ENCODE measurements around the gene UNC79. TPM values are rescaled to one million over a fixed set of nuclear protein-coding genes. Genes with fewer than 3 reads are reported as not detected.
A peak's percentile ranks its signal among the peaks of the same experiment; 100 is the strongest.

The UNC79 gene
- total and polyA plus RNA-seq, 8 donors, result 1.2 to 3.8 (median 1.7) TPM

DNA sequence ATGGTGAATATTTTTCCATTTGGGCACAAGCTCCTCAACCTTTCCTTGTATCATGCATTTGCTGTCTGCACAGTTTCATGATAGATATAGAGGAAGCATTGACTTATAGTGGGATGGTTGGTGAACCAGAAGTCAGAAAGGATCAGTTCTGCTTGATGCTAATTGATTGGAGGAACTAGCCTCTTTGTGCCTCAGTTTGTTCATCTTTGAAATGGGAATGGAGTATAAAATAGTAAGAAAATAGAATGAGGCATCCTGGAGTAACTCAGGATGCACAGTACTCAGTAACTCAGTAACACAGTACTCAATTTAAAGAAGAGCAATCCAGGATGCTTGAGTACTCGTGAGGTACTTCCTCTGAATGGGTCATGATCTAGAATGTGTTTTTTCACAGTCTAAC lies 109.5 kb downstream of the UNC79 start:
- 65 to 68% methylated on average over 1 of the region's 1 CpG for WGBS, 2 donors
- ATAC-seq, result no peak
- no peaks in the 10 kb centered on the region for H3K9me3 ChIP-seq
- no peak overlapping the region for H3K4me3 ChIP-seq
- no peak for FAIRE-seq
- TF ChIP-seq, protein P1, sequence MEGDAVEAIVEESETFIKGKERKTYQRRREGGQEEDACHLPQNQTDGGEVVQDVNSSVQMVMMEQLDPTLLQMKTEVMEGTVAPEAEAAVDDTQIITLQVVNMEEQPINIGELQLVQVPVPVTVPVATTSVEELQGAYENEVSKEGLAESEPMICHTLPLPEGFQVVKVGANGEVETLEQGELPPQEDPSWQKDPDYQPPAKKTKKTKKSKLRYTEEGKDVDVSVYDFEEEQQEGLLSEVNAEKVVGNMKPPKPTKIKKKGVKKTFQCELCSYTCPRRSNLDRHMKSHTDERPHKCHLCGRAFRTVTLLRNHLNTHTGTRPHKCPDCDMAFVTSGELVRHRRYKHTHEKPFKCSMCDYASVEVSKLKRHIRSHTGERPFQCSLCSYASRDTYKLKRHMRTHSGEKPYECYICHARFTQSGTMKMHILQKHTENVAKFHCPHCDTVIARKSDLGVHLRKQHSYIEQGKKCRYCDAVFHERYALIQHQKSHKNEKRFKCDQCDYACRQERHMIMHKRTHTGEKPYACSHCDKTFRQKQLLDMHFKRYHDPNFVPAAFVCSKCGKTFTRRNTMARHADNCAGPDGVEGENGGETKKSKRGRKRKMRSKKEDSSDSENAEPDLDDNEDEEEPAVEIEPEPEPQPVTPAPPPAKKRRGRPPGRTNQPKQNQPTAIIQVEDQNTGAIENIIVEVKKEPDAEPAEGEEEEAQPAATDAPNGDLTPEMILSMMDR (IDR thresholded peaks at IDR 0.05), result no peak
- intact Hi-C loops (cut with DNase I), result no loop called here
- H3K27ac ChIP-seq, result no peak overlapping the region
- H3K4me1 ChIP-seq, result no peaks in the 10 kb centered on the region
- DNase-seq, result no peak
- no peaks in the 10 kb centered on the region for H3K27me3 ChIP-seq
- no peaks in the 10 kb centered on the region for H3K36me3 ChIP-seq

DNA sequence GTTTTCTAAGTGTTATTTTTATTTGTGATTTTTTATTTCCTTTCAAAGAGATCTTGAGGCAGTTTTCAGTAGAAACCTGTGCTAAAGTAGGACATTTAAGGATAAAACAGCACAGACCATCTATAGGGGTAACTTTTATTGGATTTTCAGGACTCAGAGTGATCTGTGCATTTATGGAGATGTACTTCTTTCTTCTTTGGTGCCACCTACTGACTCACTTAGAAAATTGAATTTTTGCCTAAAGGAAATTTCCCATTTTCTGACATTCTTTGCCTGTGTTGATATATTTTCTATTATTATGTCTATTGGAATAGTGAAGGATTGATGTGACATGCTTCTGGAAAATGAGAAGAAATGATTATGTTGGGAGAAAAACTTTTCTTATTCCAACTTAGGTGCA lies 113.0 kb downstream of the UNC79 start:
- no peak overlapping the region for H3K27ac ChIP-seq
- DNase-seq, result no peak
- FAIRE-seq, result no peak
- H3K9me3 ChIP-seq, result no peaks in the 10 kb centered on the region
- TF ChIP-seq, protein P1 (IDR thresholded peaks at IDR 0.05), result peak in 1 of 4 donors; percentile 13
- ATAC-seq, result no peak
- no peak overlapping the region for H3K4me3 ChIP-seq
- intact Hi-C loops (cut with DNase I), result no loop called here
- no peaks in the 10 kb centered on the region for H3K4me1 ChIP-seq
- no peaks in the 10 kb centered on the region for H3K36me3 ChIP-seq
- H3K27me3 ChIP-seq, result no peaks in the 10 kb centered on the region

DNA sequence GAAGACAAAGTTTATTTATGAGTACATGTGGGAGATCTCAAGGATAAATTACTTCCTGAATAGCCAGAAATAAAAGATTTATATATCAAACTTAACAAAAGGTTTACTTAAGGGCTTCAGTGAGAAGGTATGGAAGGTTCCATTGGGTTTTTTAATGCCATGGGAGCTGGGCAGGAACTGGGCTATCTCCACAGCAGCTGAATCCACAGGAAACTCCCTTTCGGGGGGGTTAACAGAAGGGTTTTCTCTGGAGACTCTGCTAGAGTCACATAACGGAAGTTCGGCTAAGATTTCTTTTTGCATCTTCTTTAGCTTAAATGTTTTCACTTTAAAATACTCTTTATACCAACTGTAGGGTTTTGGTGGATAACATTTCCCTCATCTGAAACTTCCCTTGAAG lies 113.5 kb downstream of the UNC79 start:
- FAIRE-seq, result no peak
- 79 to 84% methylated on average over 3 of the region's 3 CpGs for WGBS, 2 donors
- Histone ChIP-seq H3K4me1 (no peaks in the 10 kb centered on the region), H3K4me3 (no peak overlapping the region), H3K27me3 (no peaks in the 10 kb centered on the region), H3K36me3 (no peaks in the 10 kb centered on the region), H3K27ac (no peak overlapping the region), H3K9me3 (no peaks in the 10 kb centered on the region)
- TF ChIP-seq, protein P1 (IDR thresholded peaks at IDR 0.05), result no peak
- intact Hi-C loops (cut with DNase I), result no loop called here
- ATAC-seq, result no peak
- no peak for DNase-seq

DNA sequence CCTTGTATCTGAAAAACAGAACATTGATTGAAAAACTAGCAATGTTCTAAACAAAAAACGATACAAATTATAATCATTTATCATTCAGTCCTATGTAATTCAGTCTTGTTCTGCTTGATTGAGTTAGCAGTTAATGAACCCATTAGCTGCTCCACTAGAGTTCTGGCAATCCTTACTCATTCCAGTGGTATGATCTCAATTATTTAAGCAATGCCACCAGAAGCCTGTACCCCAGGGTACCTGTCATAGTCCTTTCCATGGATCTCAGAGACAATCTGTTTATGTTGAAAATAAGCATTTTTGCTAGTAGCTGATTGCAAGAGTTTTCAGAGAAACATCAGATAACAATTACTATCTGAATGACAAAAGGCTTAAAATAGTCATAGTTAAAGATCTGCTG lies 115.9 kb downstream of the UNC79 start:
- Histone ChIP-seq H3K4me3 (no peak overlapping the region), H3K9me3 (no peaks in the 10 kb centered on the region), H3K4me1 (no peaks in the 10 kb centered on the region), H3K27me3 (no peaks in the 10 kb centered on the region), H3K27ac (no peak overlapping the region), H3K36me3 (no peaks in the 10 kb centered on the region)
- ATAC-seq, result no peak
- intact Hi-C loops (cut with DNase I), result no loop called here
- 32 to 43% methylated on average over 1 of the region's 1 CpG for WGBS, 2 donors
- DNase-seq, result no peak
- TF ChIP-seq, protein P1 (IDR thresholded peaks at IDR 0.05), result no peak
- FAIRE-seq, result no peak

DNA sequence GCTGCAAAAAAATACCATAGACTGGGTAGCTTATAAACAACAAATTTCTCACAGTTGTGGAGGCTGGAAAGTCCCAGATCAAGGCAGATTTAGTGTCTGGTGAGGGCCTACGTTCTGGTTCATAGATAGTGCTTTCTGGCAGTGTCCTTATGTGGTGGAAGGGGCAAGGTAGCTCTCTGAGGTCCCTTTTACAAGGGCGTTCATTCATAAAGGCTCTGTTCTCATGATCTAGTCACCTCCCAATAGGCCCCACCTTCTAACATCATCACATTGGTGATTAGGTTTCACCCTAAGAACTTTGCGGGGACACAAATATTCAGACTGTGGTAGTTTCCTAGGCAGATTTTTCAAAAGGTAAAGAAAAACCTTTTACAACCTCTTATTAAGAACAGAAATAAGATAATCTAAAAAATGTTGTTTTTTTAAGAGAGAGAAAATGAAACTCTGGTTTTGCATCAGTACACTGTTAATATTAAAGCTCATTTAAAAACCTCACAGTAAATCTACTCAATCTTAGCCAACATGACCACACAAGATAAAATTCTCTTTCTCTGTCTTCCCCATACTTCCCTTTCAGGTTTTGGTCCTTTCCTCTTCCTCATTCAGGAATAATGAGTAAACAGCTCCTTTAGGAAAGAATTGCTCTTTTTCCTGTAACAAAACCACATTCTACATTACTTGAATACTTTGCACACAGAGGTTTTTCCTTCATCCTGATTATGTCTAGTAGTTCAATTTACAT lies 117.5 kb downstream of the UNC79 start:
- no peaks in the 10 kb centered on the region for H3K27me3 ChIP-seq
- no peak for DNase-seq
- no peaks in the 10 kb centered on the region for H3K36me3 ChIP-seq
- H3K27ac ChIP-seq, result peak overlapping the region in 2 of 4 donors; percentile 20 to 59
- no peaks in the 10 kb centered on the region for H3K4me1 ChIP-seq
- WGBS, 2 donors, result 68 to 69% methylated on average over 3 of the region's 3 CpGs
- no peak overlapping the region for H3K4me3 ChIP-seq
- H3K9me3 ChIP-seq, result no peaks in the 10 kb centered on the region
- TF ChIP-seq, protein P1 (IDR thresholded peaks at IDR 0.05), result no peak
- intact Hi-C loops (cut with DNase I), result no loop called here
- FAIRE-seq, result no peak
- peak in 3 of 4 donors; percentile 29 to 53 (median 39) for ATAC-seq
